Activated CD8-positive, alpha-beta memory T cell treated with anti-CD3 and anti-CD28 coated beads, Interleukin-2, amount 50 U/mL, for 24 hours (primary cell): ENCODE data around the gene REEP1.
"Not testable (repeated sequence)": the region's sequence is repeated elsewhere in the genome, so short reads cannot be mapped to it uniquely, and the experiment has no call there.

ENCODE experiments used
- DNase-seq: peaks from one replicate; pipeline ENCODE4 v3.0.0-alpha.2; 2020; ENCODE audit errors: extremely low read depth

The REEP1 gene

GRCh38 chr2:86345783-86346370 lies 8.5 kb upstream of the REEP1 start:
- not testable (repeated sequence) for DNase-seq

GRCh38 chr2:86344404-86344803 lies 7.0 kb upstream of the REEP1 start:
- DNase-seq, result no peak

- no peak for DNase-seq
These were observed 5.1 kb upstream of the REEP1 start for GRCh38 chr2:86342488-86342887.

- DNase-seq, result no peak
These were observed 4.0 kb upstream of the REEP1 start for GRCh38 chr2:86341470-86341869.

- no peak for DNase-seq
These were observed 1.4 kb upstream of the REEP1 start for GRCh38 chr2:86338778-86339295.

GRCh38 chr2:86336675-86337243 lies 667 bp downstream of the REEP1 start:
- no peak for DNase-seq

- no peak for DNase-seq
These were observed 1.4 kb downstream of the REEP1 start for GRCh38 chr2:86335865-86336674.

- no peak for DNase-seq
These were observed 4.0 kb downstream of the REEP1 start for GRCh38 chr2:86333378-86333777.

- DNase-seq, result no peak
These were observed 4.8 kb downstream of the REEP1 start for GRCh38 chr2:86332654-86333053.

- no peak for DNase-seq
These were observed 6.0 kb downstream of the REEP1 start for GRCh38 chr2:86331384-86331783.

- DNase-seq, result no peak
These were observed 7.4 kb downstream of the REEP1 start for GRCh38 chr2:86330001-86330400.

GRCh38 chr2:86323273-86324021 lies 14.0 kb downstream of the REEP1 start:
- DNase-seq, result no peak

GRCh38 chr2:86319700-86320580 lies 17.5 kb downstream of the REEP1 start:
- DNase-seq, result no peak

- DNase-seq, result no peak
These were observed 22.3 kb downstream of the REEP1 start for GRCh38 chr2:86315084-86315483.

GRCh38 chr2:86314125-86314524 lies 23.3 kb downstream of the REEP1 start:
- no peak for DNase-seq

- DNase-seq, result no peak
These were observed 24.1 kb downstream of the REEP1 start for GRCh38 chr2:86313341-86313740.

GRCh38 chr2:86311879-86312278 lies 25.5 kb downstream of the REEP1 start:
- DNase-seq, result no peak

GRCh38 chr2:86309966-86310365 lies 27.5 kb downstream of the REEP1 start:
- no peak for DNase-seq

GRCh38 chr2:86308984-86309695 lies 28.3 kb downstream of the REEP1 start:
- DNase-seq, result no peak

GRCh38 chr2:86308356-86308755 lies 29.1 kb downstream of the REEP1 start:
- DNase-seq, result no peak

- DNase-seq, result no peak
These were observed 30.0 kb downstream of the REEP1 start for GRCh38 chr2:86307431-86307830.
